ENCODE measurements around the gene DPYD.

Gene DPYD

GRCh38 chr1:97174039-97174704 is 746.7 kb downstream of the DPYD start:
- no peak for DNase-seq

GRCh38 chr1:97170300-97170699 is 750.5 kb downstream of the DPYD start:
- DNase-seq = no peak

GRCh38 chr1:97168056-97168455 is 752.8 kb downstream of the DPYD start:
- no peak for DNase-seq

GRCh38 chr1:97167246-97167645 is 753.6 kb downstream of the DPYD start:
- no peak for DNase-seq

GRCh38 chr1:97166626-97167025 is 754.2 kb downstream of the DPYD start:
- no peak for DNase-seq

GRCh38 chr1:97164276-97164639 is 756.6 kb downstream of the DPYD start:
- DNase-seq = no peak

GRCh38 chr1:97163591-97164275 is 757.1 kb downstream of the DPYD start:
- DNase-seq = no peak

GRCh38 chr1:97160818-97161217 is 760.0 kb downstream of the DPYD start:
- no peak for DNase-seq

GRCh38 chr1:97159342-97159741 is 761.5 kb downstream of the DPYD start:
- no peak for DNase-seq

- no peak for DNase-seq
Measured at GRCh38 chr1:97158691-97159096, 762.1 kb downstream of the DPYD start.

- DNase-seq = no peak
Measured at GRCh38 chr1:97157991-97158390, 762.8 kb downstream of the DPYD start.

- DNase-seq = no peak
Measured at GRCh38 chr1:97151651-97152050, 769.2 kb downstream of the DPYD start.

GRCh38 chr1:97145321-97145956 is 775.4 kb downstream of the DPYD start:
- no peak for DNase-seq

- DNase-seq = no peak
Measured at GRCh38 chr1:97144527-97144926, 776.3 kb downstream of the DPYD start.

GRCh38 chr1:97143236-97143882 is 777.5 kb downstream of the DPYD start:
- DNase-seq = no peak

GRCh38 chr1:97140611-97141010 is 780.2 kb downstream of the DPYD start:
- DNase-seq = no peak

- no peak for DNase-seq
Measured at GRCh38 chr1:97139512-97139911, 781.3 kb downstream of the DPYD start.

- no peak for DNase-seq
Measured at GRCh38 chr1:97138515-97139032, 782.3 kb downstream of the DPYD start.

- DNase-seq = peak; percentile 35
Measured at GRCh38 chr1:97137862-97138514, 782.8 kb downstream of the DPYD start.

- DNase-seq = no peak
Measured at GRCh38 chr1:97136996-97137395, 783.8 kb downstream of the DPYD start.

GRCh38 chr1:97135972-97136371 is 784.9 kb downstream of the DPYD start:
- DNase-seq = no peak

- no peak for DNase-seq
Measured at GRCh38 chr1:97128426-97128825, 792.4 kb downstream of the DPYD start.

Data from NCI-H774 (cell line).